T-helper 1 cell treated with Interleukin-12 subunit alpha and Interleukin-12 subunit beta and Interleukin-4 antibody, amounts not matched to agents 30 ng/mL and 1 ng/mL, for 36 hours (primary cell): ENCODE data around the gene CBLC. TPM values are rescaled to one million over a fixed set of nuclear protein-coding genes. Genes with fewer than 3 reads are reported as not detected.
"Not testable (repeated sequence)": the region's sequence is repeated elsewhere in the genome, so short reads cannot be mapped to it uniquely, and the experiment has no call there.

Experiments
- intact Hi-C: fragments of 100-400 bp; cut with micrococcal nuclease; formaldehyde crosslinking; loops from one replicate; pipeline ENCODE4 v1.15.1; 2024
- total RNA-seq: library from RNA; stranded (reverse); gene quantifications from 2 replicates; pipeline ENCODE4 v1.2.3, GENCODE V29; 2022

Gene CBLC
- total RNA-seq, 1 donor from 2014 or later: not detected

DNA sequence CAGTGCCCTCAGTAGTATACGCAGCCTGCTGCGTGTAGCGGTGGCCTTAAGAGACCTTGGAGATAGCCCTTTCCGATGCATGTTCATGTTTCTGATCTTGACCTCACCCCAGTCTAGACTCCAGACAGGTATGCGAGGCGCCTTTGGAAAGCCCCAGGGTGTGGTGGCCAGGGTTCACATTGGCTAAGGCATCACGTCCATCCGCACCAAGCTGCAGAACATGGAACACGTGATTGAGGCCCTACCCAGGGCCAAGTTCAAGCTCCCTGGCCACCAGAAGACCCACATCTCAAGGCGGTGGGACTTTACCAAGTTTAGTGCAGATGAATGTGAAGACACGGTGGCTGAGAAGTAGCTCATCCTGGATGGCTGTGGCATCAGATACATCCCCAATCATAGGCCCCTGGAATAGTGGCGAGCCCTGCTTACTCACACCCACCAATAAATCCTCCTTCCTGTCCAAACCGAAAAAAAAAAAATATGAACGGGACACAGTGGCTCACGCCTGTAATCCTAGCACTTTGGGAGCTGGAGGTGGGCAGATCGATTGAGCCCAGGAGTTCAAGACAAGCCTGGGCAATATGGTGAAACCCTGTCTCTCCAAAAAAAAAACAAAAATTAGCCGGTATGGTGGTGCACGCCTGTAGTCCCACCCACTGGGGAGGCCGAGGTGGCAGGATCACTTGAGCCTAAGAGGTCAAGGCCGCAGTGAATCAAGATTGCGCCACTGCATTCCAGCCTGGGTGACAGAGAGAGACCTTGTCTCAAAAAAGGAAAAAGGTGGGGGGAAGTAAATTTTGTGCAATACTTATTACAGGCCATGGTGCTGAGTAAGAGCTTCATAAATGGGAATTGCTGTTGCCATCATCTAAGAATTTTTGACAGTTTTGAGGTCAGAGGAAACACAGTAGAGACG, 12.4 kb upstream of the CBLC start:
- intact Hi-C loops: no loop called here

GRCh38 chr19:44765949-44766335, 11.7 kb upstream of the CBLC start:
- intact Hi-C loops: no loop called here

- intact Hi-C loops: no loop called here
Observed at GRCh38 chr19:44767295-44768180, 10.2 kb upstream of the CBLC start.

- intact Hi-C loops: loop anchor here (1.0 to 2.0 kb wide), 11 partner anchors 14 to 269 kb away; partner anchors contain the start of genes CLASRP and CLPTM1
Observed at GRCh38 chr19:44770550-44771257, 7.0 kb upstream of the CBLC start.

- intact Hi-C loops: not testable (repeated sequence)
Observed at GRCh38 chr19:44772144-44772543, 5.5 kb upstream of the CBLC start.

DNA sequence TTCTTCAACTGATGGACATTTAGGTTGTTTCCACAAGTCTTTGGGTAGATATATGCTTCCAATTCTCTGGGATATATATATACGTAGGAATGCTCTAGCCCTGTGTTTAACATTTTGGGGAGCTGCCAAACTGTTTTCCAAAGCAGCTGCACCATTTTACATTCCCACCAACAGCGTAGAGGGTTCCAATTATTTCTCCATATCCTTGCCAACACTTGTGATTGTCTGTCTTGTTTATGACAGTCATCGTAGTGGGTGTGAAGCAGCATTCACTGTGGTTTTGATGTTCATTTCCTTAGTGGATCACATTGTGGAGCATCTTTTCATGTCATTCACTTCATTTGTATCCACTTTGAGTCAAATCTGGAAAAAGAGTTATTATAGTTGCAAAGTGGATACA, 4.7 kb upstream of the CBLC start:
- intact Hi-C loops: no loop called here

DNA sequence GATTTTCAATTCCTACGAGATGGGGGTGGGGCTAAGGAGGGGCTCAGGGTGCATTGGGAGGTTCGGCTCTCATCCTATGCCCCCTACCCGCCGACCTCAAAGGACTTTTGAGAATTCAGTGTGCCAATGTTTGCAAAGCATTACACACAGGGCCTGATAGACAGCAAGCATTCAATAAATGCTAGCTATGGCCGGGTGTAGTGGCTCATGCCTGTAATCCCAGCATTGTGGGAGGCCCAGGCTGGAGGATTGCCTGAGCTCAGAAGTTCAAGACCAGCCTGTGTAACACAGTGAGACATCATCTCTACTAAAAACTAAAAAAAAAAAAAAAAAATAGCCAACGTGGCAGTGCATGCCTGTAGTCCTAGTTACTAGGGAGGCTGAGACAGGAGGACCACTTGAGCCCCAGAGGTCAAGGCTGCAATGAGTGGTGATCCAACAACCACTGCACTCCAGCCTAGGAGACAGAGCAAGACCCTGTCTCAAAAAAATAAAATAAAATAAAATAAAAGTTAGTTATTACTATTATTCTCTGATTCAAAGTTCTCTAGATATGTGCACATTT, 1.9 kb upstream of the CBLC start:
- intact Hi-C loops: no loop called here

GRCh38 chr19:44776402-44777096, 1.1 kb upstream of the CBLC start:
- intact Hi-C loops: no loop called here

DNA sequence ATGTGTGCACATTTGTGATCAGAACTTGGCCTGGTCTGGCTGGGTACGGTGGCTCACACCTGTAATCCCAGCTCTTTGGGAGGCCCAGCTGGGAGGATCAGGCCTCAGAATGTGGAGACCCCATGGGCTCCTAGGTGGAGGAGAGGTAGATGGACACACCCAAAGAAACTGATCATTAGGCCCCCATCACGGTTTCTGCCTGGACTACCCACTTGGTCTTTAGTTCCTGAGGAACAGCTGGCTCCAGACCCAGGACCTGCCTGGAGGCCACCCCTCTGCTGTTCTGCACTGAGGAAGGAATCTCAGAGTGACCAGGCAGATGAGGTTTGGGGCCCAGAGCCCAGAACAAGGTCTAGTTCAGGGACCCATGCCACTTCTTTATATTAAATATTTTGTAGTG, 1.5 kb downstream of the CBLC start:
- intact Hi-C loops: no loop called here

DNA sequence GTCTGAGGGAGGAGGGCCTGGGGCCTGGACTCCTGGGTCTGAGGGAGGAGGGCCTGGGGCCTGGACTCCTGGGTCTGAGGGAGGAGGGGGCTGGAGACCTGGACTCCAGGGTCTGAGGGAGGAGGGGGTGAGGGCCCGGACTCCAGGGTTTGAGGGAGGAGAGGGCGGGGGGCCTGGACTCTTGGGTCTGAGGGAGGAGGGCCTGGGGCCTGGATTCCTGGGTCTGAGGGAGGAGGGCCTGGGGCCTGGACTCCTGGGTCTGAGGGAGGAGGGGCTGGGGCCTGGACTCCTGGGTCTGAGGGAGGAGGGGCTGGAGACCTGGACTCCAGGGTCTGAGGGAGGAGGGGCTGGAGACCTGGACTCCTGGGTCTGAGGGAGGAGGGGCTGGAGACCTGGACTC, 4.0 kb downstream of the CBLC start:
- intact Hi-C loops: loop anchor here (5.0 kb wide), 1 partner anchor 171 kb away; no protein-coding TSS in a partner anchor

DNA sequence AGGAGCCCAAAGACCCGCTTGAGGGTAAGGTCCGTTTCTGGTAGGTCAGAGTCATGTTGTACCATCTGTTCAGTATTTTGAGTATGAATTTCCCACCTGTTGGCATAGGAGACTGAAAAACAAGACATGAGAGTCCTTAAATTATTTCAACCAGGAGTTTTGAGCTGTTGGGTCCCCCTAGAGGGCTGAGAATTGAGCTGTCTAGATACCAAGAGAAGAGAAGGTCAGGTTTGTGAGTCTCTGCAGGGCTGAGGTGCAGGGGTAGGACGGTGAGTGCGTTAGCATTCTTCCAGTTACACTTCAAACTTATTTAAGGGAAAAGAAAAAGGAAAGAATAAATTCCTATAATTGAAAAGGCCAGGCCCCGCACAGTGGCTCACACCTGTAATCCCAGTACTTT, 5.0 kb downstream of the CBLC start:
- intact Hi-C loops: loop anchor here (5.0 kb wide), 1 partner anchor 170 kb away; no protein-coding TSS in a partner anchor

GRCh38 chr19:44783545-44783944, 5.9 kb downstream of the CBLC start:
- intact Hi-C loops: loop anchor here (5.0 kb wide), 1 partner anchor 169 kb away; no protein-coding TSS in a partner anchor

DNA sequence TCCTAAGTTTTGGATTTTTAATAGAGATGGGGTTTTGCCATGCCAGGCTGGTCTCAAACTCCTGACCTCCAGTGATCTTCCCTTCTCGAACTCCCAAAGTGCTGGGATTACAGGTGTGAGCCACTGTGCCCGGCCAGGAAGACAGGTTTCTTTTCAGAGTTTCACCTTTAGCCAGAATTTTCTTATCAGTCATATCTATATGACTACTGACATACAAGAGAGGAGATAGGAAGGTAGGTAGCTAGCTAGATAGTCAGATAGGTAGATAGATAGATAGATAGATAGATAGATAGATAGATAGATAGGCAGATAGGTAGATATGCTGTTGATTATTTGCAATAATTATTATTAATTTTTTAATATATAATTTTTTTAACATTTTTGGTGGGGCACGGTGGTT, 7.6 kb downstream of the CBLC start:
- intact Hi-C loops: no loop called here

DNA sequence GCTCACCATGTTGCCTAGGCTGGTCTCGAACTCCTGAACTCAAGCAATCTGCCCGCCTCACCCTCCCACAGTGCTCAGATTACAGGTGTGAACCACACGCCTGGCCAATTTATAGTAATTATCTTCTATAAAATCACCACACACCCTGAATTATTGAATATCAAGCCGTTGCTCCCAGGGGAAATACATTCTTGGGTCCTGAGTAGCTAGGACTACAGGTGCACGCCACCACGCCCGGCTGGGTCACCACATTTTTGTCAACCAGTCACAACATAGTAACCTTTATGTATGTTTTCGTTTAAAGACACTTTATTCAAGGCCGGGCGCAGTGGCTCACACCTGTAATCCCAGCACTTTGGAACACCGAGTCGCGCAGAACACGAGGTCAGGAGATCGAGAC, 8.3 kb downstream of the CBLC start:
- intact Hi-C loops: no loop called here

DNA sequence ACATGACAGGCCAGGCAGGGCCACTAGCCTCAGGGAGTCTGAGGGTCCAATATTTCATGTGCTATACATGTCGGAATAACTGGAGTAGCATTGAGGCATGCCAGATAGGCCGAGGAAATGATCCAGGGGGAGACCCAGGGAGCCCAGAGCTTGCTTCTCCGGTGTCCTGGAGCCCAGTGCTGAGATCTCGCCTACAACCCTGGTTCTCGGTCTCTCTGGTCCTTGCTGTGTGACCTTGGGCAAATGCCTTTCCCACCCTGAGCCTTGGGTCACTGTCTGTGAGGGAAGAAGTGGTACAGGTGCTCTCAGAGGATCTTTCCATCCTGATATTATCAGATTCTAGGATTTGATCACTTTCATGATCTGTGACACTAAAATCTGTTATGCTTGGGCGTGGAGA, 11.3 kb downstream of the CBLC start:
- intact Hi-C loops: no loop called here

DNA sequence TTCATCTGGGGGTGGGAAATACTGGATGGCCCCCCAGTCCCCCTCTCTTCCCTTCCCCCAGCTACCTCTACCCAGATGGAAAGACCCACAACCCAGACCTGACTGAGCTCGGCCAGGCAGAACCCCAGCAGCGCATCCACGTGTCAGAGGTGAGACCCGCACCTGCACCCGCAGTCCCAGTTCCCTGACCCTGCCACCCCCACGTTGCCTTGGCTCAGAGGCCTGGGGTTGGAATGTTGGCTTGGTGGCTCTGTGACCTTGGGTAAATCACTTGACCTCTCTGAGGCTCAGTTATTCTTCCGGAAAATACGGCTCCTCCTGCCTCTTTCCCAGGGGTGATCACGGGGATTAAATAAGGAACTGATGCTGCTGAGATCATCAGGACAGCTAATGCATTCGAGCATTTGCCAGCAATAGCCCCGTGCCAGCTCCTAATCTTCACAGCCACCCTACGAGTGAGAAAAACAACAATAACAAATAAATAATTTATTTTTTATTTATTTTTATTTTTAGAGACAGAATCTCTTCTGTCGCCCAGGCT, 12.3 kb downstream of the CBLC start:
- intact Hi-C loops: no loop called here

GRCh38 chr19:44792281-44792680, 14.6 kb downstream of the CBLC start:
- intact Hi-C loops: no loop called here

DNA sequence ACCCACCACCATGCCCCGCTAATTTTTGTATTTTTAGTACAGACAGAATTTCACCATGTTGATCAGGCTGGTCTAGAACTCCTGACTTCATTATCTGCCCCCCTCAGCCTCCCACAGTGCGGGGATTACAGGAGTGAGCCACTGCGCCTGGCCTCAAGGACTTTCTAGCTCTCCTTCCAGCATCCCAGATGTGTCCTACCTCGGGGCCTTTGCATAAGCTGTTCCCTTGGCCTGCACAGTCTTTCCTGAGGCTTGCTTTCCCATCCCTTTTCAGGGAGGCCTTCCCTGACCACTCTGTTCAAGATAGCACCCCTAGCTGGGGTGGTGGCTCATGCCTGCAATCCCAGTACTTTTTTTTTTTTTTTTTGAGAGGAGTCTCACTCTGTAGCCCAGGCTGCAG, 16.9 kb downstream of the CBLC start:
- intact Hi-C loops: no loop called here

- intact Hi-C loops: no loop called here
Observed at GRCh38 chr19:44795398-44795987, 17.8 kb downstream of the CBLC start.

- intact Hi-C loops: no loop called here
Observed at GRCh38 chr19:44796701-44797115, 19.0 kb downstream of the CBLC start.
